Vagina (tissue), 2 donors: ENCODE data around the gene HAUS8.

ENCODE experiments used
- POLR2A ChIP-seq, 2 donors: fragments of 450-650 bp; IDR thresholded peaks; one replicate each; pipeline ENCODE4 v1.6.1; 2017; ENCODE audit warnings: antibody characterized with exemption in 2 of 2, mild to moderate bottlenecking in 2 of 2, moderate library complexity in 2 of 2
- TF ChIP-seq, protein P1 (sequence below), 3 experiments: fragments of 450-650 bp in 2 of 3; fragments of 200-600 bp in 1 of 3; sonication (generic) in 1 of 3; IDR thresholded peaks; one replicate each; pipeline ENCODE4 v1.5.1; 2017 to 2019; ENCODE audit warnings: antibody characterized with exemption in 3 of 3, mild to moderate bottlenecking in 2 of 3, moderate library complexity in 2 of 3

DNA sequence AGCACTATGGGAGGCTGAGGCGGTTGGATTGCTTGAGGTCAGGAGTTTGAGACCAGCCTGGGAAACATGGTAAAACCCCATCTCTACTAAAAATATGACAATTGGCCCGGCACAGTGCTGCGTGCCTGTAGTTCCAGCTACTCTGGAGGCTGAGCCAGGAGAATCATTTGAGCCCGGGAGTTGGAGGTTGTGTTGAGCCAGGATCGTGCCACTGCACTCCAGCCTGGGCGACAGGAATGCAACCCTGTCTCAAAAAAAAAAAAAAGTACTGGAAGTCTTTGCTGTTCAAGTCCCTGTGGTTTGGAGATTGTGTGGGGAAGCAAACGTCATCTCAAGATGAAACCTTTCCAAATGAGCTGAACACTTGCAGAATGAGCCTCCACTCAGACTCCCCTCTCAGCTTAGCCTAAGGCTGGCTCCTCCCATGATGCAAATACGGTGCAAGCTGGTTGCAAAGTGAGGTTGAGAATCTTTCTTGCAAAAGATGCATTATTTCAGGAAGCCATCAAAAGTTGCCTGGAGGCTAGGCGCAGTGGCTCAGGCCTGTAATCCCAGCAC, 46.6 kb upstream of the HAUS8 start:
- TF ChIP-seq, protein P1, sequence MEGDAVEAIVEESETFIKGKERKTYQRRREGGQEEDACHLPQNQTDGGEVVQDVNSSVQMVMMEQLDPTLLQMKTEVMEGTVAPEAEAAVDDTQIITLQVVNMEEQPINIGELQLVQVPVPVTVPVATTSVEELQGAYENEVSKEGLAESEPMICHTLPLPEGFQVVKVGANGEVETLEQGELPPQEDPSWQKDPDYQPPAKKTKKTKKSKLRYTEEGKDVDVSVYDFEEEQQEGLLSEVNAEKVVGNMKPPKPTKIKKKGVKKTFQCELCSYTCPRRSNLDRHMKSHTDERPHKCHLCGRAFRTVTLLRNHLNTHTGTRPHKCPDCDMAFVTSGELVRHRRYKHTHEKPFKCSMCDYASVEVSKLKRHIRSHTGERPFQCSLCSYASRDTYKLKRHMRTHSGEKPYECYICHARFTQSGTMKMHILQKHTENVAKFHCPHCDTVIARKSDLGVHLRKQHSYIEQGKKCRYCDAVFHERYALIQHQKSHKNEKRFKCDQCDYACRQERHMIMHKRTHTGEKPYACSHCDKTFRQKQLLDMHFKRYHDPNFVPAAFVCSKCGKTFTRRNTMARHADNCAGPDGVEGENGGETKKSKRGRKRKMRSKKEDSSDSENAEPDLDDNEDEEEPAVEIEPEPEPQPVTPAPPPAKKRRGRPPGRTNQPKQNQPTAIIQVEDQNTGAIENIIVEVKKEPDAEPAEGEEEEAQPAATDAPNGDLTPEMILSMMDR (IDR thresholded peaks at IDR 0.05), result no peak
- TF ChIP-seq POLR2A (IDR thresholded peaks at IDR 0.05), result no peak
